Measurements from ENCODE around the gene CEP89.
"Not testable (repeated sequence)": the region's sequence is repeated elsewhere in the genome, so short reads cannot be mapped to it uniquely, and the experiment has no call there.

Gene CEP89

GRCh38 chr19:32890326-32890725 is 81.4 kb downstream of the CEP89 start:
- no peak for DNase-seq

- DNase-seq = no peak
These were observed 82.4 kb downstream of the CEP89 start for GRCh38 chr19:32889137-32889934.

GRCh38 chr19:32887572-32888215 is 84.1 kb downstream of the CEP89 start:
- DNase-seq = no peak

- DNase-seq = no peak
These were observed 85.5 kb downstream of the CEP89 start for GRCh38 chr19:32886241-32886640.

- not testable (repeated sequence) for DNase-seq
These were observed 86.5 kb downstream of the CEP89 start for GRCh38 chr19:32885255-32885654.

- DNase-seq = no peak
These were observed 90.0 kb downstream of the CEP89 start for GRCh38 chr19:32881766-32882165.

GRCh38 chr19:32880622-32881021 is 91.1 kb downstream of the CEP89 start:
- no peak for DNase-seq

- DNase-seq = no peak
These were observed 92.0 kb downstream of the CEP89 start for GRCh38 chr19:32879741-32880140.

GRCh38 chr19:32878988-32879387 is 92.8 kb downstream of the CEP89 start:
- DNase-seq = no peak

- no peak for DNase-seq
These were observed 93.6 kb downstream of the CEP89 start for GRCh38 chr19:32877977-32878745.

- DNase-seq = no peak
These were observed 94.3 kb downstream of the CEP89 start for GRCh38 chr19:32877323-32877912.

GRCh38 chr19:32876919-32877285 is 94.9 kb downstream of the CEP89 start:
- DNase-seq = no peak

- no peak for DNase-seq
These were observed 95.4 kb downstream of the CEP89 start for GRCh38 chr19:32876236-32876918.

GRCh38 chr19:32875428-32875827 is 96.3 kb downstream of the CEP89 start:
- no peak for DNase-seq

- no peak for DNase-seq
These were observed 97.2 kb downstream of the CEP89 start for GRCh38 chr19:32874605-32875004.

- DNase-seq = no peak
These were observed 98.4 kb downstream of the CEP89 start for GRCh38 chr19:32873247-32873959.

- DNase-seq = no peak
These were observed 99.4 kb downstream of the CEP89 start for GRCh38 chr19:32872391-32872790.

- DNase-seq = no peak
These were observed 100.7 kb downstream of the CEP89 start for GRCh38 chr19:32870981-32871451.

GRCh38 chr19:32869966-32870573 is 101.7 kb downstream of the CEP89 start:
- DNase-seq = no peak

GRCh38 chr19:32869369-32869965 is 102.3 kb downstream of the CEP89 start, which contains the start of gene SLC7A9:
Gene SLC7A9 (minus strand): TSS chr19:32869767. CDS start chr19:32868534, 1,233 bp downstream.
- no peak for DNase-seq
